Heart left ventricle (tissue), 16 donors: ENCODE data around the gene HOXC13. TPM values are rescaled to one million over a fixed set of nuclear protein-coding genes. Genes with fewer than 3 reads are reported as not detected.

Experiments
- ATAC-seq, 4 donors: fragments of 200-7000 bp; cut with Tn5 transposase; one replicate each; pipeline ENCODE4 v1.9.1; 2020 to 2022; ENCODE audit warnings: moderate library complexity in 4 of 4, mild to moderate bottlenecking in 3 of 4, moderate number of reproducible peaks in 1 of 4
- DNase-seq, 5 donors: peaks; one replicate each; pipeline ENCODE4 v3.0.0-alpha.2; 2020
- H3K27ac ChIP-seq, 12 donors: fragments of 200-600 bp; sonication (generic) in 4 of 12; one replicate each; pipeline versions ENCODE4 v1.5.0 to v1.8.0; 2016 to 2022; ENCODE audit warnings: mild to moderate bottlenecking in 2 of 12
- H3K27me3 ChIP-seq, 9 donors: fragments of 200-600 bp; sonication (generic) in 2 of 9; one replicate each; pipeline versions ENCODE4 v1.5.1 to v1.8.0; 2016 to 2022; ENCODE audit warnings: mild to moderate bottlenecking in 3 of 9
- H3K36me3 ChIP-seq, 9 donors: fragments of 200-600 bp; sonication (generic) in 2 of 9; one replicate each; pipeline versions ENCODE4 v1.5.0 to v1.8.0; 2018 to 2022; ENCODE audit warnings: mild to moderate bottlenecking in 2 of 9
- H3K4me1 ChIP-seq, 12 donors: fragments of 200-600 bp; sonication (generic) in 4 of 12; one replicate each; pipeline versions ENCODE4 v1.5.0 to v1.8.0; 2016 to 2022; ENCODE audit warnings: mild to moderate bottlenecking in 3 of 12
- H3K4me3 ChIP-seq, 12 donors: fragments of 200-600 bp; sonication (generic) in 4 of 12; one replicate each; pipeline versions ENCODE4 v1.5.0 to v1.8.0; 2017 to 2022; ENCODE audit warnings: mild to moderate bottlenecking in 9 of 12, moderate library complexity in 4 of 12
- H3K9me3 ChIP-seq, 12 donors: fragments of 200-600 bp; sonication (generic) in 4 of 12; one replicate each; pipeline versions ENCODE4 v1.5.0 to v1.8.0; 2016 to 2022; ENCODE audit warnings: mild to moderate bottlenecking in 1 of 12
- CTCF ChIP-seq, 12 donors: fragments of 200-600 bp; sonication (generic) in 4 of 12; IDR thresholded peaks; one replicate each; pipeline versions ENCODE4 v1.5.0 to v1.8.0; 2018 to 2022; ENCODE audit warnings: antibody characterized with exemption in 12 of 12, mild to moderate bottlenecking in 5 of 12
- POLR2A ChIP-seq, 2 donors: fragments of 450-650 bp; IDR thresholded peaks; one replicate each; pipeline ENCODE4 v1.6.1; 2017; ENCODE audit warnings: antibody characterized with exemption in 2 of 2, mild to moderate bottlenecking in 2 of 2, moderate library complexity in 2 of 2
- WGBS, 4 donors: extraction: QIAGEN DNeasy Blood & Tissue Kit in 2 of 4; methylation state at CpG; one replicate each; pipeline versions ENCODE4 v1.1.5 to v1.1.7; 2013 to 2018; 5-methylcytosine and 5-hydroxymethylcytosine counted together
- intact Hi-C, 10 donors: fragments of 100-400 bp; cut with DNase I; formaldehyde crosslinking; loops; one replicate each; pipeline versions ENCODE4 v1.11.1 to v1.14.2; 2022
- long read RNA-seq, 3 donors: library from polyadenylated mRNA; unstranded; transcript quantifications; one replicate each; pipeline ENCODE4 v2.0.0, GENCODE V29; 2020 to 2021
- polyA plus RNA-seq, 2 donors: library from polyadenylated mRNA; stranded (reverse); fragments of 200-250 nt; gene quantifications; one replicate each; pipeline ENCODE4 v1.2.3, GENCODE V29; 2013
- total RNA-seq, 9 donors: library from RNA; depleted of rRNA in 2 of 9; stranded (reverse); fragments of >200 nt in 2 of 9; fragmentation: NEBNext Ultra II Directional in 3 of 9; extraction: Animal tissue kit (Norgen Biotek cat#: 25700) in 3 of 9; gene quantifications; one replicate each; pipeline versions ENCODE4 v1.1.0 to v1.2.4, GENCODE V29; 2016 to 2023
- donor health status: ischemic (EF 13 %, LVEDD 7.1; RV severe dilation, severe dysfunction).
- donor health status: healthy with polysubstance abuse.
- donor health status: DM: no; HTN: yes; CAD: no.
- donor health status: DM: no; HTN: no; CAD: no.
- donor health status: ischemic (EF 25% LVEDD 6.9; RV normal size, moderate dysfunction).
- donor health status: ischemic (EF 25% LVEDD 5.7; RV mildly dilated, moderate dysfunction).
- donor health status: healthy.
- donor health status: DM: yes; HTN: yes; CAD: no.
- donor health status: ischemic (EF 35%, LVEDD 5.7; RV mildly dilated, moderate dysfunction).
- donor health status: nonischemic (EF 11% LVEDD 7.7; RV severe dilation, severe dysfunction).
- donor health status: DM: yes; HTN: yes; CAD: no.
- donor health status: PGD.
- donor health status: ischemic (EF 29% LVEDD 5.4; RV normal size, mild dysfunction).
- donor health status: nonischemic (EF 23%, LVEDD 6.1; RV moderate dilation, normal function).

The HOXC13 gene
- total RNA-seq = not detected
- not detected for polyA plus RNA-seq
- long read RNA-seq, donor 1 = 0 reads
- long read RNA-seq, donor 2 = 0 reads
- long read RNA-seq, donor 3 = 0 reads

GRCh38 chr12:53938326-53939140, at the start of gene HOXC13:
Gene HOXC13, plus strand, starts transcription at chr12:53938831. Its CDS starts 76 bp downstream, at chr12:53938907.
- H3K4me1 ChIP-seq = peaks cover 0 to 25% (median 0%) of the 10 kb centered on the region in 12 donors
- no peaks in the 10 kb centered on the region for H3K9me3 ChIP-seq
- WGBS, 4 donors = 2 to 3% (median 3%) methylated on average over 50 to 56 of the region's 56 CpGs
- intact Hi-C loops = no loop called here
- DNase-seq (no peak), ATAC-seq (peak in 2 of 4 donors; percentile 24 to 25)
- no peak within 1 kb of the TSS for H3K27ac ChIP-seq
- H3K4me3 ChIP-seq = no peak within 1 kb of the TSS
- no peaks in the 10 kb centered on the region for H3K36me3 ChIP-seq
- TF ChIP-seq CTCF (IDR thresholded peaks at IDR 0.05) (no peak), POLR2A (IDR thresholded peaks at IDR 0.05) (no peak)
- peaks cover 62 to 100% (median 97%) of the 10 kb centered on the region in 9 donors for H3K27me3 ChIP-seq

GRCh38 chr12:53890081-53890480, 48.5 kb upstream of the HOXC13 start:
- no peak for ATAC-seq
- H3K9me3 ChIP-seq = no peaks in the 10 kb centered on the region
- H3K27me3 ChIP-seq = peaks cover 0 to 60% (median 20%) of the 10 kb centered on the region in 9 donors
- WGBS, 4 donors = 83 to 91% (median 88%) methylated on average over 3 of the region's 3 CpGs
- TF ChIP-seq POLR2A (IDR thresholded peaks at IDR 0.05) = no peak
- no peak for TF ChIP-seq CTCF (IDR thresholded peaks at IDR 0.05)
- intact Hi-C loops = no loop called here
- no peaks in the 10 kb centered on the region for H3K36me3 ChIP-seq
- H3K4me3 ChIP-seq = no peak overlapping the region
- no peak for DNase-seq
- no peak overlapping the region for H3K27ac ChIP-seq
- no peaks in the 10 kb centered on the region for H3K4me1 ChIP-seq

- no peak overlapping the region for H3K27ac ChIP-seq
- H3K9me3 ChIP-seq = no peaks in the 10 kb centered on the region
- ATAC-seq (no peak), DNase-seq (no peak)
- H3K4me1 ChIP-seq = no peaks in the 10 kb centered on the region
- H3K36me3 ChIP-seq = no peaks in the 10 kb centered on the region
- intact Hi-C loops = no loop called here
- WGBS, 4 donors = 57 to 83% (median 73%) methylated on average over 3 of the region's 3 CpGs
- no peak overlapping the region for H3K4me3 ChIP-seq
- H3K27me3 ChIP-seq = peaks cover 0 to 71% (median 32%) of the 10 kb centered on the region in 9 donors
- TF ChIP-seq POLR2A (IDR thresholded peaks at IDR 0.05) = no peak
- no peak for TF ChIP-seq CTCF (IDR thresholded peaks at IDR 0.05)
Measured at GRCh38 chr12:53892762-53893395, 45.8 kb upstream of the HOXC13 start.

- Histone ChIP-seq H3K27ac (no peak overlapping the region), H3K4me1 (no peaks in the 10 kb centered on the region), H3K9me3 (no peaks in the 10 kb centered on the region), H3K36me3 (no peaks in the 10 kb centered on the region), H3K27me3 (peaks cover 0 to 75% (median 39%) of the 10 kb centered on the region in 9 donors), H3K4me3 (no peak overlapping the region)
- intact Hi-C loops = no loop called here
- no peak for DNase-seq
- no peak for TF ChIP-seq POLR2A (IDR thresholded peaks at IDR 0.05)
- no peak for TF ChIP-seq CTCF (IDR thresholded peaks at IDR 0.05)
- 58 to 61% (median 59%) methylated on average over 1 of the region's 1 CpG for WGBS, 4 donors
- ATAC-seq = no peak
Measured at GRCh38 chr12:53899230-53899629, 39.4 kb upstream of the HOXC13 start.
